Effector memory CD8-positive, alpha-beta T cell (primary cell): ENCODE data around the gene FARP1.

Experiments
- ATAC-seq: fragments of 150-1000 bp; cut with Tn5 transposase; replicated peaks from 2 replicates; pipeline ENCODE4 v1.10.0; 2021; ENCODE audit warnings: mild to moderate bottlenecking, moderate library complexity
- DNase-seq, 3 experiments: peaks; one replicate each; pipeline ENCODE4 v3.0.0; 2021
- H3K27ac Mint-ChIP-seq, 2 donors: one replicate each; pipeline ENCODE4 v1.8.0; 2022; ENCODE audit warnings: mild to moderate bottlenecking in 2 of 2, mixed read lengths in 2 of 2, moderate library complexity in 2 of 2
- H3K27me3 Mint-ChIP-seq, 2 donors: one replicate each; pipeline ENCODE4 v1.8.0; 2022; ENCODE audit warnings: mixed read lengths in 2 of 2
- H3K36me3 Mint-ChIP-seq: one replicate; pipeline ENCODE4 v1.8.0; 2022; ENCODE audit warnings: mild to moderate bottlenecking, moderate library complexity, mixed read lengths; ENCODE audit not compliant: insufficient read depth
- H3K4me1 Mint-ChIP-seq, 2 donors: one replicate each; pipeline ENCODE4 v1.8.0; 2022; ENCODE audit warnings: low read depth in 2 of 2, mixed read lengths in 2 of 2
- H3K4me3 Mint-ChIP-seq, 2 donors: one replicate each; pipeline ENCODE4 v1.8.0; 2022; ENCODE audit warnings: mild to moderate bottlenecking in 2 of 2, mixed read lengths in 2 of 2, moderate library complexity in 2 of 2
- H3K9me3 Mint-ChIP-seq, 2 donors: one replicate each; pipeline ENCODE4 v1.8.0; 2022; ENCODE audit warnings: mixed read lengths in 2 of 2

The FARP1 gene

DNA sequence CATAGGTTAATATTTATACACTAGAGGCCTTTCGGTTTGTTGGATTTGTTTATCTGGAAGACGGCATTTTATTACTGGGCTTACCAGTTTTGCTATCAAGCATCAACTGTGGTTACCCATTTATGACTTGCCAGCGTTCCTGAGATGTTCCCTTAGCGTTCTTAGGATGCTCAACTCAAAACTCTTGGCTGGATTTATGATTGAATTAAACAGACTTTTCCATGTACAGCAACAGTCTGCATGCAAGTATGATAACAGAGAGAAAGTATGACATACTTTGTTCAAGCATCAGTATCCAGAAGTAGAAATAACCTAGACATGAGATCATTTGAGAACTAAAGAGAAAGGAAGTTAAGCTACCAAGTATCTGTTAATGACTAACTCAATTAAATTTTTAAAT is 64.1 kb downstream of the FARP1 start:
- Mint-ChIP-seq H3K9me3 (peaks cover 4 to 14% of the 10 kb centered on the region in 2 donors), H3K27me3 (peaks cover 16 to 20% of the 10 kb centered on the region in 2 donors)

DNA sequence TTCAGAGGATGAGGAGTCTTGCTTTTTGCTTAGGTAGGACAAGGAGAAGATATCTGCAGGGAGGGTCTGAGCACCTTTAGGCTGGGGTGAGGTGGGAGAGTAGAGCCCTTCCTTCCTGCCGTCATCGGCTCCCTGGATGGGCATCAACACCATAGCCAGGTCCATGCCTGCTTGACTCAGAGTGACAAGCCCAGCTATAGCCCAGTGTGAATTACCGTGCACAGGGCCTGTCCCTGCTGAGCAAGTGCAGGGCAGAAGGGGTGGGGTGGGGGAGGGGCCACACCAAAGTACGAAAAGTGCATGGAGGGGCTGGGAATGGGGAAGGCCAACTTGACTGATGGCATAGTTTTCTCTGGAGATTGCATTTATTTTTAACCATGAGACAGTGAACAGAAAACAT is 64.5 kb downstream of the FARP1 start:
- ATAC-seq, result no peak
- peaks cover 0 to 1% of the 10 kb centered on the region in 2 donors for H3K4me1 Mint-ChIP-seq

More for the DNA sequence above, 64.1 kb downstream of the FARP1 start:
- no peak overlapping the region for H3K27ac Mint-ChIP-seq
- peaks cover 0 to 1% of the 10 kb centered on the region in 2 donors for H3K4me1 Mint-ChIP-seq
- no peak overlapping the region for H3K4me3 Mint-ChIP-seq
- H3K36me3 Mint-ChIP-seq, result peaks cover 5% of the 10 kb centered on the region
- ATAC-seq, result no peak
- DNase-seq, result no peak

DNA sequence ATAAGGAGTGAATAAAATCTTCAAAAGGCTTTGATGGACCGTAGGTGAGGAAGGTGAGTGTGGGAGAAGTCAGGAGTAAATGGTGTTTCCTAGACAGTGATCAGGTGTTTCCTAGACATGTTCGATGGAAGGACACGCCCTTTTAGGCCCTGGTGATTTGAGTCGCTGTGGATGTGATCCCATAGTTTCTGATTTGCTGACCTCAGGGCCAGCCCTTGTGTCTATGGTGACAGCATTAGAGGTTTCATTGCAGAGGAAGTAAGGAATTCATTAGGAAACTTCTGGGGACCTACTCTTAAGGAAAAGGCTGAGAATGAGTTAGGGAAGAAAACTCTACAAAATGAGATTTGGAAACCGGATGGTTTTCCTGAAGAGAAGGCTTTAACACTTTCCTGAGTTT is 65.7 kb downstream of the FARP1 start:
- peaks cover 5% of the 10 kb centered on the region for H3K36me3 Mint-ChIP-seq
- H3K4me1 Mint-ChIP-seq, result peaks cover 0 to 1% of the 10 kb centered on the region in 2 donors
- no peak overlapping the region for H3K4me3 Mint-ChIP-seq
- no peak overlapping the region for H3K27ac Mint-ChIP-seq
- no peak for ATAC-seq
- peaks cover 4 to 14% of the 10 kb centered on the region in 2 donors for H3K9me3 Mint-ChIP-seq
- H3K27me3 Mint-ChIP-seq, result peaks cover 11 to 12% of the 10 kb centered on the region in 2 donors
- DNase-seq, result no peak

More for the DNA sequence above, 64.5 kb downstream of the FARP1 start:
- no peak overlapping the region for H3K27ac Mint-ChIP-seq
- peaks cover 11 to 15% of the 10 kb centered on the region in 2 donors for H3K27me3 Mint-ChIP-seq
- no peak overlapping the region for H3K4me3 Mint-ChIP-seq
- H3K9me3 Mint-ChIP-seq, result peaks cover 4 to 14% of the 10 kb centered on the region in 2 donors
- H3K36me3 Mint-ChIP-seq, result peaks cover 5% of the 10 kb centered on the region
- DNase-seq, result no peak

DNA sequence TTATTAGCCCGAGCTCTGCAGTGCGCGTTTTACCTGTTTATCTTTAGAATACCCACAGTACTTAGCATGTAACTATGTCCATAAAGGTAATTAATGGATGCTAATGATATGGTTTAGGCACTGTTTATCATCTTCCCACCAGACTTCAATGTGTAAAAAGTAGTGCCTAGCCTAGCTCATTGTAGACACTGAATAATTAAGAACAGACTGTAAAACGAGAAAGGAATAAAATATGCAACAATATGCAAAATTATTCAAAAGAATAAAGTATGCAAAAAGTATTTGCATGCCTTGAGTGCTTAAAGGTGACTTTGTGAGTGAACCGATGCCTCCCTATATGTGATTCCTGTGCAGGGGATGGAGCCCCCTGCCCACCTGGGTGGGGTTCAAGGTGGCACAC is 69.9 kb downstream of the FARP1 start:
- H3K27me3 Mint-ChIP-seq, result peaks cover 6 to 12% of the 10 kb centered on the region in 2 donors
- peaks cover 0 to 1% of the 10 kb centered on the region in 2 donors for H3K4me1 Mint-ChIP-seq
- ATAC-seq (no peak), DNase-seq (no peak)
- H3K9me3 Mint-ChIP-seq, result no peaks in the 10 kb centered on the region
- H3K27ac Mint-ChIP-seq, result no peak overlapping the region
- peaks cover 5% of the 10 kb centered on the region for H3K36me3 Mint-ChIP-seq
- H3K4me3 Mint-ChIP-seq, result no peak overlapping the region

DNA sequence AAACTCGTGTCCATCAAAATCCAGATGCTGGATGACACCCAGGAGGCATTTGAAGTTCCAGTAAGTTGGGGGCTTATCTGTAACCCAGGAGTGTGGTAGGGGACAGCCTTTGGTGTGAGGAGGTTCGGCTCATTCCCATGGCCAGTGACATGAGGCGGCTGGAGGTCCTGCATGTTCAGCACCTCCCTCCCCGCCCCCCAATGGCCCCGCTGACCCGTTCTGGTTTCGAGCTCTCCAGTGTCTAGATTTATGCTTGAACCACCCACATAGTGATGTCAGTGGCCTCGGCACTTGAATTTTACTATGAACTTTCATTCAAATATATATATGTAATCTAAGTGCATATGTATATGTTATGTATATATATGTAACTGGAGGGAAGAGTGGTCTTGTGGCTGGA is 70.5 kb downstream of the FARP1 start:
- peaks cover 0 to 1% of the 10 kb centered on the region in 2 donors for H3K4me1 Mint-ChIP-seq
- no peak overlapping the region for H3K4me3 Mint-ChIP-seq
- H3K27ac Mint-ChIP-seq, result no peak overlapping the region
- H3K36me3 Mint-ChIP-seq, result peaks cover 5% of the 10 kb centered on the region
- ATAC-seq, result no peak
- peaks cover 12 to 18% of the 10 kb centered on the region in 2 donors for H3K27me3 Mint-ChIP-seq
- no peak for DNase-seq
- H3K9me3 Mint-ChIP-seq, result no peaks in the 10 kb centered on the region

GRCh38 chr13:98214008-98214643 is 71.2 kb downstream of the FARP1 start:
- Mint-ChIP-seq H3K36me3 (peaks cover 5% of the 10 kb centered on the region), H3K4me1 (peaks cover 0 to 1% of the 10 kb centered on the region in 2 donors), H3K9me3 (no peaks in the 10 kb centered on the region), H3K4me3 (no peak overlapping the region), H3K27me3 (peaks cover 14 to 22% of the 10 kb centered on the region in 2 donors), H3K27ac (no peak overlapping the region)
- no peak for DNase-seq
- ATAC-seq, result no peak

- ATAC-seq (no peak), DNase-seq (no peak)
- H3K9me3 Mint-ChIP-seq, result no peaks in the 10 kb centered on the region
- H3K27ac Mint-ChIP-seq, result no peak overlapping the region
- H3K4me3 Mint-ChIP-seq, result no peak overlapping the region
- peaks cover 5% of the 10 kb centered on the region for H3K36me3 Mint-ChIP-seq
- peaks cover 16 to 22% of the 10 kb centered on the region in 2 donors for H3K27me3 Mint-ChIP-seq
- peaks cover 0 to 1% of the 10 kb centered on the region in 2 donors for H3K4me1 Mint-ChIP-seq
These were observed 71.8 kb downstream of the FARP1 start for GRCh38 chr13:98214707-98215106.

DNA sequence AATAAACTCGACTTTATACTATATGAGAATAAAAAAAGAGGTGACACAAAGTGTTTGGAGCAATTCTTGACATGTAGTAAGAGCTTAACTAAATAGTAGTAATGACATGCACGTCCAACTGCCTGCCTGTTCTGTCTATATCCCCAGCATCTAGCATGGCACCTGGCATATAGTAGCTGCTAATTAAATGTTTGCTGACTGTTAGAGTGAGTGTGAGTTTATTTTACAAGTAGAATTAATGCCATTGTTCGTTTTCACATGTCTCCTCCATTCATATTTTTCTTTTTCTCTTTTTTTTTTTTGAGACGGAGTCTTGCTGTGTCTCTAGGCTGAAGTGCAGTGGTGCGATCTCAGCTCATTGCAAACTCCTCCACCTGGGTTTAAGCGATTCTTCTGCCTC is 72.6 kb downstream of the FARP1 start:
- ATAC-seq, result no peak
- H3K9me3 Mint-ChIP-seq, result no peaks in the 10 kb centered on the region
- DNase-seq, result no peak
- peaks cover 0 to 1% of the 10 kb centered on the region in 2 donors for H3K4me1 Mint-ChIP-seq
- H3K4me3 Mint-ChIP-seq, result no peak overlapping the region
- peaks cover 5% of the 10 kb centered on the region for H3K36me3 Mint-ChIP-seq
- H3K27me3 Mint-ChIP-seq, result peaks cover 21 to 22% of the 10 kb centered on the region in 2 donors
- H3K27ac Mint-ChIP-seq, result no peak overlapping the region

DNA sequence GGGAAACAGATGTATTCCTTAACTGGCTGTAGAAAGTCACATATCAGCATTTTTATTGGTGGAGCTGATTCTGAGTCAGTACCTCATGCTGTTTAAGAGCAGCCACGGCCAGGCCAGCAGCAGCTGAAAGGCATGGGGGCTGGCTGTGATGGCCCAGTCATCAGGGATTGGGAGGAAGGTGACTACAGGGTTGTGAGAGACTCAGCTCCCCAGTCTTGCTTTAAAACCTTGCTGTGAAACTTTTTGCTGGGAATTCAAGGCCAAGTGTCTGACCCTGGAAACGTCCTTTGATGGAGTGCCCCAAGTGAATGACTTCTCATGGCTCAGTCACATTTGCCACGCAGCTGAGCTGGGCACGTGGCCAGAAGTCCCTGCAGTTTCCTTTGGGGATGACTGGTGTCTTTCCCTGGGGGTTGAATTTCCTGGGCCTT is 73.3 kb downstream of the FARP1 start:
- no peak for DNase-seq
- no peaks in the 10 kb centered on the region for H3K9me3 Mint-ChIP-seq
- H3K36me3 Mint-ChIP-seq, result peaks cover 5% of the 10 kb centered on the region
- ATAC-seq, result no peak
- no peak overlapping the region for H3K27ac Mint-ChIP-seq
- peaks cover 16 to 22% of the 10 kb centered on the region in 2 donors for H3K27me3 Mint-ChIP-seq
- H3K4me3 Mint-ChIP-seq, result no peak overlapping the region
- H3K4me1 Mint-ChIP-seq, result peaks cover 0 to 1% of the 10 kb centered on the region in 2 donors

- ATAC-seq (no peak), DNase-seq (no peak)
- H3K4me1 Mint-ChIP-seq, result peaks cover 0 to under 1% of the 10 kb centered on the region in 2 donors
- H3K4me3 Mint-ChIP-seq, result peak overlapping the region in 1 of 2 donors; percentile 27
- H3K9me3 Mint-ChIP-seq, result no peaks in the 10 kb centered on the region
- peaks cover 15 to 27% of the 10 kb centered on the region in 2 donors for H3K27me3 Mint-ChIP-seq
- no peak overlapping the region for H3K27ac Mint-ChIP-seq
- peaks cover 2% of the 10 kb centered on the region for H3K36me3 Mint-ChIP-seq
These were observed 73.9 kb downstream of the FARP1 start for GRCh38 chr13:98216711-98217285.

DNA sequence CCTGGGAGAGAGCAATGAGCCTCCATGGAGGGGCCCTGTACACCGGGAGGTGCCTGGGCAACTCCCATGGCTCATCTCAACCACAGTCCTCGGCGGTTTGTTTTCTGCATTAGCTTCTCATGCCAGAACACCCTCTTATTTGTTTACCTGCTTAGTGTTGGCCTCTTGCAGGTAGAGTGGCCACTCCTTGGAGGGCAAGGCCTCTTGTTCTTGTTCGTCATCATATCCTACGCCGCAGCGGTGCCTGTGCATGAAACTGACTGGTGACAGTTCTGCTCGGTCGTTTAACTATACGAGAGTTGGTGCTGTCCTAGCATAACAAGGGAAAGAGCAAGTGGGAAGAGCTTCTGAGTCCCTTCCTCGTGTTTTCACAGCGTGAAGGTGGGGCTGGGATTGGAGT is 74.7 kb downstream of the FARP1 start:
- Mint-ChIP-seq H3K27ac (no peak overlapping the region), H3K9me3 (no peaks in the 10 kb centered on the region), H3K4me1 (no peaks in the 10 kb centered on the region), H3K27me3 (peaks cover 15 to 29% of the 10 kb centered on the region in 2 donors), H3K4me3 (no peak overlapping the region), H3K36me3 (no peaks in the 10 kb centered on the region)
- DNase-seq, result no peak
- ATAC-seq, result no peak

- Mint-ChIP-seq H3K4me3 (no peak overlapping the region), H3K27me3 (peaks cover 18 to 41% of the 10 kb centered on the region in 2 donors), H3K36me3 (no peaks in the 10 kb centered on the region), H3K27ac (no peak overlapping the region), H3K9me3 (no peaks in the 10 kb centered on the region), H3K4me1 (no peaks in the 10 kb centered on the region)
- DNase-seq, result no peak
- no peak for ATAC-seq
These were observed 76.8 kb downstream of the FARP1 start for GRCh38 chr13:98219685-98220084.

- Mint-ChIP-seq H3K4me1 (no peaks in the 10 kb centered on the region), H3K27me3 (peaks cover 22 to 48% of the 10 kb centered on the region in 2 donors), H3K9me3 (no peaks in the 10 kb centered on the region), H3K36me3 (peaks cover under 1% of the 10 kb centered on the region), H3K4me3 (no peak overlapping the region), H3K27ac (no peak overlapping the region)
- DNase-seq (no peak), ATAC-seq (no peak)
These were observed 77.4 kb downstream of the FARP1 start for GRCh38 chr13:98220271-98220791.

GRCh38 chr13:98221234-98221633 is 78.3 kb downstream of the FARP1 start:
- H3K9me3 Mint-ChIP-seq, result no peaks in the 10 kb centered on the region
- DNase-seq (no peak), ATAC-seq (no peak)
- no peak overlapping the region for H3K4me3 Mint-ChIP-seq
- H3K4me1 Mint-ChIP-seq, result no peaks in the 10 kb centered on the region
- H3K27ac Mint-ChIP-seq, result no peak overlapping the region
- peaks cover 23 to 57% of the 10 kb centered on the region in 2 donors for H3K27me3 Mint-ChIP-seq
- peaks cover 3% of the 10 kb centered on the region for H3K36me3 Mint-ChIP-seq
